KMS-11 (cell line): ENCODE measurements around the gene RGL1.
A peak's percentile ranks its signal among the peaks of the same experiment; 100 is the strongest.

ENCODE experiments used
- H2AFZ ChIP-seq: fragments of 200-600 bp; sonication (generic); 2 replicates; pipeline ENCODE4 v1.6.1; 2016; ENCODE audit warnings: antibody characterized with exemption, mixed run types, low read depth
- H3K27ac ChIP-seq: fragments of 200-600 bp; sonication (generic); 2 replicates; pipeline ENCODE4 v1.6.1; 2016; ENCODE audit warnings: mild to moderate bottlenecking, mixed run types
- H3K27me3 ChIP-seq: fragments of 200-600 bp; sonication (generic); 2 replicates; pipeline ENCODE4 v1.6.1; 2017; ENCODE audit warnings: mild to moderate bottlenecking, low read depth, mixed run types, moderate library complexity; ENCODE audit not compliant: insufficient read depth
- H3K36me3 ChIP-seq: fragments of 200-600 bp; sonication (generic); 2 replicates; pipeline ENCODE4 v1.6.1; 2017; ENCODE audit warnings: mild to moderate bottlenecking, mixed run types; ENCODE audit not compliant: insufficient read depth
- H3K4me1 ChIP-seq: fragments of 200-600 bp; sonication (generic); 2 replicates; pipeline ENCODE4 v1.6.1; 2016; ENCODE audit warnings: mild to moderate bottlenecking, low read depth, mixed run types; ENCODE audit not compliant: poor library complexity, severe bottlenecking
- H3K4me2 ChIP-seq: fragments of 200-600 bp; sonication (generic); 2 replicates; pipeline ENCODE4 v1.7.0; 2016; ENCODE audit warnings: mild to moderate bottlenecking, mixed run types
- H3K4me3 ChIP-seq: fragments of 200-600 bp; sonication (generic); IDR thresholded peaks from 2 replicates; pipeline ENCODE4 v1.6.1; 2017; ENCODE audit warnings: low read depth, low read length, mixed read lengths; ENCODE audit not compliant: insufficient read depth
- H3K79me2 ChIP-seq: fragments of 200-600 bp; sonication (generic); 2 replicates; pipeline ENCODE4 v1.6.1; 2016; ENCODE audit warnings: low read depth, mixed run types; ENCODE audit not compliant: insufficient read depth
- H3K9ac ChIP-seq: fragments of 200-600 bp; sonication (generic); 2 replicates; pipeline ENCODE4 v1.6.1; 2016; ENCODE audit warnings: mild to moderate bottlenecking, mixed run types
- H4K20me1 ChIP-seq: fragments of 200-600 bp; sonication (generic); 2 replicates; pipeline ENCODE4 v1.6.1; 2016; ENCODE audit warnings: mild to moderate bottlenecking, mixed run types; ENCODE audit not compliant: insufficient read depth
- CTCF ChIP-seq: fragments of 200-600 bp; sonication (generic); conservative IDR thresholded peaks from 2 replicates; pipeline ENCODE4 v1.6.1; 2017; ENCODE audit warnings: low read depth, mild to moderate bottlenecking, antibody characterized with exemption, low read length, moderate library complexity, mixed read lengths

Gene RGL1

DNA sequence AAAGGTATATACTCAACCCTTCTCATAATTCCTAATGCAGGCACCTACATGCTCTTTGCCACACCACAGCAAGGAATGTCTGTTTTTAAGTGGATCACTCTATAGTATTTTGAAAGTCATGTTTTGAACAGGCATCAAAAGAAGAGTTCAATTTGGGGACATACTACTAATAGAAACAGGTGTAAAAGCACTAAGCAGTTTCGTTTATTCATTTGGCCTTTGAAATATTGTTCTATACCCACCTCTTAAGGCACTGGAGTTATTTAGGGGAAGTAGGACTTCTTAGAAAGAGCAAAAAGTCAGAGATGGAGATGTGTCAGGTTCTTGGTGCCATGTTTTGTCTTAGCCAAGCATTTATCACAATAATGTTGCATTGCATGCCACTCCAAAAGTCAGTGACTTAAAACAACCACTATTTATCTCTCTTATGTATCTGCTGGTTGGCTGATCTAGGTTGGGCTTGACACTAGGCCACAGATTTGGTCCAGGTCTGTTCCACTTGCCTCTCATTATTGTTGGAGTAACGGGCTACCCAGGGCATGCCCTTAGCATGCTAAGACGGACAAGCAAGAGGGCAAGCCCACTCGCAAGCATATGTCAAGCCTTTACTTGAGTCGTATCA lies 107.5 kb downstream of the RGL1 start:
- H3K27ac ChIP-seq = peak overlapping the region; percentile 89
- H3K79me2 ChIP-seq = no peaks in the 10 kb centered on the region
- H3K4me2 ChIP-seq = peak overlapping the region; percentile 85
- peak overlapping the region; percentile 55; the same call in 1 of the 2 replicates for H3K9ac ChIP-seq
- no peaks in the 10 kb centered on the region for H4K20me1 ChIP-seq
- no peak for TF ChIP-seq CTCF
- no peak overlapping the region for H2AFZ ChIP-seq
- no peaks in the 10 kb centered on the region for H3K27me3 ChIP-seq
- peaks cover 92% of the 10 kb centered on the region for H3K4me1 ChIP-seq
- H3K36me3 ChIP-seq = peaks cover 10% of the 10 kb centered on the region; the same call in 1 of the 2 replicates
- no peak overlapping the region for H3K4me3 ChIP-seq

DNA sequence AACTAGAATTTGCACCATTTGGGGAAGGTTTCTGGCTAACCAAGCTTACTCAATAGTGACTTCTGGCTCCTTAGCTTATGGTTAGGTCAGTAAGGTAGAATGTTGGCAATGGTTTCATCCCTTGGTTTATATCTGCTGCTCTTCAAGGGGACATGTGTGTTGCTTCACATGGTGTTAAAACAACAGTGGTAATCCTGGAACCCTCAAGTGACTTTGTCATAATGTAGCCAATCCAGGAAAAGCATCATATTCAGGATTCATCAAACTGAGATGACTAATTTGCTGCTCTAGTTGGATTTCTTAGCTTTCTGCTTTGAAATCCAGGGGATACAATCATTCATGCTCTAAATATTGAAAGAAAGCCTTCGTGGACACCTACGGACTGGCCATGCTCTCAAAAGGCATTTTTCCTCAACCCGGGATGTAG lies 108.7 kb downstream of the RGL1 start:
- Histone ChIP-seq H3K4me2 (peak overlapping the region; percentile 85), H3K27me3 (no peaks in the 10 kb centered on the region), H3K4me1 (peaks cover 81% of the 10 kb centered on the region), H3K36me3 (peaks cover 10% of the 10 kb centered on the region; the same call in 1 of the 2 replicates), H3K4me3 (no peak overlapping the region), H2AFZ (no peak overlapping the region), H3K27ac (peak overlapping the region; percentile 89), H3K9ac (no peak overlapping the region), H4K20me1 (no peaks in the 10 kb centered on the region), H3K79me2 (no peaks in the 10 kb centered on the region)
- TF ChIP-seq CTCF = 0 out of 2 replicates have a peak, but pooled peaks have one; percentile 0

DNA sequence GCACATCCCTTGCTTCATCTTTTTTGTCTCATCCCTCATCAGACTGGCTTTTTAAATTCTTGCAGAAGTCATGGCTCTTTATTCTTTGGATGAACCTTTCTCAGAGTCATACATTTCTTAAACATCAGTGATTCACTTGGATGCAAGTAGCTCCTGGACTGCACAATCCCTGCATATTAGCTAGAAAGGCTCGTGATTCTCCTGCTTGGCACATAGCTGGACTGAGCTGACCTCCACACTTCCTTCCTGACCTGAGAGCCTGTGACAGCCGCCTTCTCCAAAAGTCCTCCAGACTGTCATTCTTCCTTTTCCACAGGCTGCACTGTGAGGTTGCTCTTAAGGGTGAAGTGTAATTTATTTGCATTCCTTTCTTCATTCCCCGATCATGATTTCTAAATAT lies 109.4 kb downstream of the RGL1 start:
- H3K27me3 ChIP-seq = no peaks in the 10 kb centered on the region
- H2AFZ ChIP-seq = no peak overlapping the region
- H3K79me2 ChIP-seq = no peaks in the 10 kb centered on the region
- peaks cover 74% of the 10 kb centered on the region for H3K4me1 ChIP-seq
- TF ChIP-seq CTCF = no peak
- peak overlapping the region; percentile 89; the same call in 1 of the 2 replicates for H3K27ac ChIP-seq
- H3K4me3 ChIP-seq = no peak overlapping the region
- no peak overlapping the region for H3K9ac ChIP-seq
- no peaks in the 10 kb centered on the region for H4K20me1 ChIP-seq
- peaks cover 7% of the 10 kb centered on the region; the same call in 1 of the 2 replicates for H3K36me3 ChIP-seq
- peak overlapping the region; percentile 85; the same call in 1 of the 2 replicates for H3K4me2 ChIP-seq

GRCh38 chr1:183914891-183915290 lies 110.0 kb downstream of the RGL1 start:
- no peak overlapping the region for H3K27ac ChIP-seq
- H3K36me3 ChIP-seq = peaks cover 7% of the 10 kb centered on the region; the same call in 1 of the 2 replicates
- TF ChIP-seq CTCF = no peak
- no peaks in the 10 kb centered on the region for H4K20me1 ChIP-seq
- no peak overlapping the region for H2AFZ ChIP-seq
- no peak overlapping the region for H3K9ac ChIP-seq
- no peak overlapping the region for H3K4me3 ChIP-seq
- H3K79me2 ChIP-seq = no peaks in the 10 kb centered on the region
- H3K27me3 ChIP-seq = no peaks in the 10 kb centered on the region
- peak overlapping the region; percentile 22; the same call in 1 of the 2 replicates for H3K4me2 ChIP-seq
- H3K4me1 ChIP-seq = peaks cover 68% of the 10 kb centered on the region
